Parathyroid adenoma (tissue), 2 donors: Measurements from ENCODE around the gene ANKRD65.
"Not testable (repeated sequence)": the region's sequence is repeated elsewhere in the genome, so short reads cannot be mapped to it uniquely, and the experiment has no call there.

Experiments used
- H2AFZ ChIP-seq: fragments of 300-600 bp; sonication (generic); one replicate; pipeline ENCODE4 v1.7.0; 2017; ENCODE audit warnings: antibody characterized with exemption, mild to moderate bottlenecking
- H3K27ac ChIP-seq: fragments of 300-600 bp; sonication (generic); one replicate; pipeline ENCODE4 v1.7.0; 2017
- H3K27me3 ChIP-seq: fragments of 300-600 bp; sonication (generic); one replicate; pipeline ENCODE4 v1.7.0; 2017; ENCODE audit warnings: low read length; ENCODE audit not compliant: control insufficient read depth, insufficient read depth
- H3K36me3 ChIP-seq: fragments of 300-600 bp; sonication (generic); one replicate; pipeline ENCODE4 v1.7.0; 2017; ENCODE audit warnings: low read length; ENCODE audit not compliant: control insufficient read depth, insufficient read depth
- H3K4me1 ChIP-seq: fragments of 300-600 bp; sonication (generic); one replicate; pipeline ENCODE4 v1.7.0; 2017; ENCODE audit warnings: control low read depth
- H3K4me2 ChIP-seq: fragments of 300-600 bp; sonication (generic); one replicate; pipeline ENCODE4 v1.7.0; 2017; ENCODE audit warnings: low read length
- H3K4me3 ChIP-seq: fragments of 300-600 bp; sonication (generic); one replicate; pipeline ENCODE4 v1.7.0; 2017; ENCODE audit warnings: low read depth, low read length
- H3K79me2 ChIP-seq: fragments of 300-600 bp; sonication (generic); one replicate; pipeline ENCODE4 v1.7.0; 2017; ENCODE audit warnings: control low read depth
- H3K9ac ChIP-seq: fragments of 300-600 bp; sonication (generic); one replicate; pipeline ENCODE4 v1.7.0; 2017; ENCODE audit warnings: mild to moderate bottlenecking
- H3K9me3 ChIP-seq: fragments of 300-600 bp; sonication (generic); one replicate; pipeline ENCODE4 v1.7.0; 2017; ENCODE audit warnings: low read length; ENCODE audit not compliant: control insufficient read depth
- CTCF ChIP-seq: fragments of 300-600 bp; sonication (generic); IDR thresholded peaks from one replicate; pipeline ENCODE4 v1.7.0; 2017; ENCODE audit warnings: antibody characterized with exemption, mild to moderate bottlenecking
- donor health status: primary hyperparathyroidism.

Gene ANKRD65

GRCh38 chr1:1452882-1453281 lies 31.8 kb upstream of the ANKRD65 start:
- Histone ChIP-seq H3K27me3 (no peaks in the 10 kb centered on the region), H3K4me2 (no peak overlapping the region), H3K36me3 (no peaks in the 10 kb centered on the region), H3K9me3 (no peaks in the 10 kb centered on the region), H3K9ac (no peak overlapping the region), H3K4me3 (no peak overlapping the region), H3K27ac (no peak overlapping the region), H3K4me1 (no peaks in the 10 kb centered on the region), H2AFZ (no peak overlapping the region), H3K79me2 (no peaks in the 10 kb centered on the region)
- no peak for TF ChIP-seq CTCF

DNA sequence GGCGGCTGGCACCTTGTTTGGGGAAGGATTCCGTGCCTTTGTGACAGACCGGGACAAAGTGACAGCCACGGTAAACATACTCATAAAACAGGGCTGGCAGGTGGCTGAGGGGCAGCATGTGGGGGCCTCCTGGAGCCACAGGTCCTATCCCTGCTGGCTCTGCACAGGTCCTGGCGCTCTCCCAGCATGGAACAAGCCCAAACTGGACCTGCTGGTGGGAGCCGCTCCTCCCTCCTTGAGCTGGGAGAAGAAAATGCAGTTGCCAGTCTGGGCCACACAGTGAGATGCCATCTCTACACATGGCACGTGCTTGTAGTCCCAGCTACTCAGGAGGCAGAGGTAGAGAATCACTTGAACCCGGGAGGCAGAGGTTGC lies 31.3 kb upstream of the ANKRD65 start:
- H3K9me3 ChIP-seq, H3K36me3 ChIP-seq, H2AFZ ChIP-seq, H3K79me2 ChIP-seq, H3K4me3 ChIP-seq, H3K9ac ChIP-seq, H3K27ac ChIP-seq, H3K4me1 ChIP-seq, H3K27me3 ChIP-seq, H3K4me2 ChIP-seq: not testable (repeated sequence)

DNA sequence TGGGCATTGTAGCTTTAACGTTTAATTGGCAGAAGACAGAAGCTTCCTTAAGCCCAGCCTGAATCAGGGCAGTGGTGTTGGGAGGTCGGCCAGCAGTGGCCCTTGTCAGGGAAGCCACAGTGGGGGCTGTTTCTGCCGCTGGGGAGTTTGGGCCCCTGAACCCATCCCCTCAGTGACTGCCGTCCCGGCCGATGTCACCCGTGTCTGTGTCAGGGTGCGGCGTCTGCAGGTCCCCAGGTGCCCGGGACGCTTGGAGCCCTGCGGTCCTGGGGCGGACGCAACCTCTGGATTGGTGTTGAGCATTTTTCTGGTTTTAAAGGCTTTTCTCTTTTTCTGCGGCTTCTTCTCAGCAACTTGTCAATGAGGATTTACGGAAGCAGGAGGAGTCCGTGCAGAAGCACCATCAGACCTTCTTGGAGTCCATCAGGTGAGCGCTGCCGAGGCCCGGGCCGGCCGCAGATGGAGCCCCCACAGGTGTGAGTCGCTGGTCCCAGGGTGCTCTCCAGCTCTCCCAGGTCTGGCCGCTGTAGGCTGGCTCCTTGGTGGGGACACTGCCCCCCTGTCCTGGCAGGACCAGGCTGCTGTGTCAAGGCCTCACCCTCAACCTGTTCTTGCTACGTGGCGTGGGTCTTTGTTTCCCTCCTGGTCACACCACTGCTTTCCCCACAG lies 30.8 kb upstream of the ANKRD65 start:
- no peak for TF ChIP-seq CTCF
- H3K4me1 ChIP-seq = no peaks in the 10 kb centered on the region
- no peak overlapping the region for H3K9ac ChIP-seq
- H3K9me3 ChIP-seq = no peaks in the 10 kb centered on the region
- H3K36me3 ChIP-seq = no peaks in the 10 kb centered on the region
- no peak overlapping the region for H3K4me3 ChIP-seq
- no peak overlapping the region for H3K4me2 ChIP-seq
- no peak overlapping the region for H3K27ac ChIP-seq
- H3K79me2 ChIP-seq = no peaks in the 10 kb centered on the region
- no peaks in the 10 kb centered on the region for H3K27me3 ChIP-seq
- H2AFZ ChIP-seq = no peak overlapping the region

DNA sequence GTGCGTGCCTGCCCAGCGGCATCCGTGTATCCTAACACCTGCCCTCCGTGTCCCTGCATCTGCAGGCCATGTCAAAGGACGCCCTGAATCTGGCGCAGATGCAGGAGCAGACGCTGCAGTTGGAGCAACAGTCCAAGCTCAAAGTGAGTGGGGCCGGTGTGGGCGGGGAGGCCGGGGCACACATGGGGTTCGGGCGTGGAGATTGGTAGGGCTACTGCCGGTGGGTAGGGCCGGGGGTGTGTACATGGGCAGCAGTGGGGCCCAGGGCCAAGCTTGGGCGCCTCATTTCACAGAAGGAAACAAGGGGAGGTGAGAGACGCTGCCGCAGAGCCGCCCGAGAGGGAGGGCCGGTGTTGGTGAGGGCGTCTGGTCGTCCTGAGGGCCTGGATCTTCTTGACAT lies 29.5 kb upstream of the ANKRD65 start:
- H3K27ac ChIP-seq = not testable (repeated sequence)

DNA sequence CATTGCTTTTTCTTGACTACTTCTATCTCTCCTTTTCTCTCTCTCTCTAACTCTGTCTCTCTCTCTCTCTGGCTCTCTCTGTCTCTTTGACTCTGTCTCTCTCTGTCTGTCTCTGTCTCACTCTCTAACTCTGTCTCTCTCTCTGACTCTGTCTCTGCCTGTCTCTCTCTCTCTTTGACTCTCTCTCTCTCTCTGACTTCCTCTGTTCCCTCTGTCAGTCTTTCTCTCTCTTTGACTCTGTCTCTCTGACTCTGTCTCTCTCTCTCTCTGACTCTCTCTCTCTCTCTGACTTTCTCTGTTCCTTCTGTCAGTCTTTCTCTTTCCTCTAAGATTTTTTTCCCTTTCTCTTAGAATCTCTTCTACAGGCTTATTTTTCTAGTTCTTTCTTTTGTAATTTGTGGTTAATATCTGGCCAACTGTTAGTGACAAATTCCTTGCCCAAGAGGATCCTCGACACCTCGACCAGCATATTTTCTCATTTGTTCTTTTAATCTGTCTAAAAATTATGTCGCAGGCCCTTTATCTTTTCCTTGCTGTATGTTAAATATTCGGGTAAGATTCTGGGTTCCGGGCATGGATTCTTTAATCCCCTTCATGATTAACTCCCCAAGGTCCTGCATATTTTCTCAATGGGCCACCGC lies 28.1 kb upstream of the ANKRD65 start, which contains the start of gene ATAD3C:
Gene ATAD3C, plus strand, starts transcription at position 591 of the 641 bp plus-strand sequence. CDS start 995 bp downstream, outside the sequence.
- Histone ChIP-seq H3K79me2 (no peaks in the 10 kb centered on the region), H3K9me3 (no peaks in the 10 kb centered on the region), H3K4me2 (no peak within 1 kb of the TSS), H3K36me3 (no peaks in the 10 kb centered on the region), H3K27me3 (no peaks in the 10 kb centered on the region), H3K27ac (no peak within 1 kb of the TSS), H3K4me3 (no peak within 1 kb of the TSS), H2AFZ (no peak within 1 kb of the TSS), H3K9ac (no peak within 1 kb of the TSS), H3K4me1 (no peaks in the 10 kb centered on the region)
- no peak for TF ChIP-seq CTCF

More for the DNA sequence above, 29.5 kb upstream of the ANKRD65 start:
- not testable (repeated sequence) for H3K27me3 ChIP-seq, H3K4me2 ChIP-seq, H3K36me3 ChIP-seq, H3K9me3 ChIP-seq, H2AFZ ChIP-seq, H3K79me2 ChIP-seq, H3K4me3 ChIP-seq, H3K4me1 ChIP-seq, H3K9ac ChIP-seq

GRCh38 chr1:1446631-1447030 lies 25.6 kb upstream of the ANKRD65 start:
- H3K9me3 ChIP-seq, H3K4me1 ChIP-seq, H3K79me2 ChIP-seq: not testable (repeated sequence)

More at GRCh38 chr1:1446631-1447030, 25.6 kb upstream of the ANKRD65 start:
- not testable (repeated sequence) for H3K4me2 ChIP-seq, H3K4me3 ChIP-seq, H3K9ac ChIP-seq, H3K36me3 ChIP-seq, H3K27me3 ChIP-seq, H3K27ac ChIP-seq, H2AFZ ChIP-seq
